BJ (cell line): ENCODE measurements around the gene BCKDHA. TPM values are rescaled to one million over a fixed set of nuclear protein-coding genes. Genes with fewer than 3 reads are reported as not detected.

Experiments
- CTCF ChIA-PET: fragments of 350-600 bp; formaldehyde crosslinking; extraction: SDS; loops from one replicate; lab custom pipeline; 2021; ENCODE audit warnings: antibody characterized with exemption, inconsistent platforms; lab: Yijun Ruan, JAX
- POLR2A ChIA-PET: fragments of 300-600 bp; sonication (Branson Sonifier 250); formaldehyde crosslinking; extraction: SDS; loops from one replicate; lab custom pipeline; 2021; ENCODE audit warnings: antibody characterized with exemption; lab: Charles Lee
- DNase-seq: peaks from one replicate; pipeline ENCODE4 v3.0.0-alpha.2; 2011; ENCODE audit warnings: low read depth
- H3K27me3 ChIP-seq: 2 replicates; pipeline ENCODE4 v1.6.0; 2011; ENCODE audit warnings: low read length; ENCODE audit not compliant: control insufficient read depth, insufficient read depth
- H3K36me3 ChIP-seq: 2 replicates; pipeline ENCODE4 v1.5.1; 2011; ENCODE audit warnings: low read length; ENCODE audit not compliant: control insufficient read depth, insufficient read depth
- H3K4me3 ChIP-seq: 2 replicates; pipeline ENCODE4 v1.5.1; 2011; ENCODE audit warnings: low read depth, mild to moderate bottlenecking, control low read depth, low read length
- CTCF ChIP-seq: IDR thresholded peaks from 2 replicates; pipeline ENCODE4 v1.5.1; 2011; ENCODE audit warnings: low read depth, mild to moderate bottlenecking, control low read depth, inconsistent platforms, low read length, moderate library complexity; ENCODE audit not compliant: insufficient read depth
- polyA plus RNA-seq: library from polyadenylated mRNA; depleted of rRNA; stranded (reverse); fragments of >200 nt; gene quantifications from 2 replicates; pipeline ENCODE4 v1.2.3, GENCODE V29; 2011

Gene BCKDHA
- polyA plus RNA-seq, 1 experiment, result 24.2 TPM

DNA sequence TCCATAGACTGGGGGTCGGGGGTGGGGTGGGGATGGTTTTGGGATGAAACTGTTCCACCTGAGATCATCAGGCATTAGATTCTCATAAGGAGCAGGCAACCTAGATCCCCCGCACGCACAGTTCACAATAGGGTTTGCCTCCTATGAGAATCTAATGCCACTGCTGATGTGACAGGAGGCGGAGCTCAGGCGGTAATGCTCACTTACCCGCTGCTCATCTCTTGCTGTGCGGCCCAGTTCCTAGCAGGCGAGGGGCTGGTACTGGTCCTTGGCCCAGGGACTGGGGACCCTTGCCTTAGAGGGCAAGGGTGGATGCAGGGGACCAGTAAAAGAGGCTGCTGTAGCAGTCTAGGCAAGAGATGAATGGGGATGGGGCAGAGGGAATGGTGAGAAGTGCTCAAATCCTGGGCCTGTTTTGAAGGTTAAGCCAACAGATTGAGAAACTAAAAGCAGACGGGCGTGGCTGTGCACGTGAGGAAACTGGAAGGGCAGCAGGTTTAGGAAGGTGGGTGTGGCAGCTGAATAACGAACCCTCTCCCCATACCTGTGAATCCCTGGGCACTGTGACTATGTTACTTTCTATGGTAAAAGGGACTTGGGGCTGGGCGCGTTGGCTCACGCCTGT is 43.8 kb downstream of the BCKDHA start:
- H3K4me3 ChIP-seq, result no peak overlapping the region
- no peaks in the 10 kb centered on the region for H3K27me3 ChIP-seq
- no peak for DNase-seq
- TF ChIP-seq CTCF, result no peak
- ChIA-PET CTCF (interaction anchor here (4.4 to 14.7 kb wide), 2 partner anchors 8 to 127 kb away, joined by 32 to 205 read pairs; no protein-coding TSS in a partner anchor), POLR2A (no interaction called here)
- no peaks in the 10 kb centered on the region for H3K36me3 ChIP-seq

GRCh38 chr19:41442473-41443355 is 45.1 kb downstream of the BCKDHA start, which contains the start of gene ERICH4:
Gene ERICH4 (plus strand): TSS chr19:41443156. CDS start chr19:41443170, 14 bp downstream.
- ChIA-PET CTCF (interaction anchor here (0.7 to 14.7 kb wide), 2 partner anchors 97 to 126 kb away, joined by 3 to 205 read pairs; no protein-coding TSS in a partner anchor), POLR2A (no interaction called here)
- no peak for DNase-seq
- no peak for TF ChIP-seq CTCF
- H3K27me3 ChIP-seq, result peaks cover 3% of the 10 kb centered on the region; the same call in 1 of the 2 replicates
- no peak within 1 kb of the TSS for H3K4me3 ChIP-seq
- no peaks in the 10 kb centered on the region for H3K36me3 ChIP-seq

GRCh38 chr19:41443813-41444455 is 46.3 kb downstream of the BCKDHA start:
- POLR2A ChIA-PET, result no interaction called here
- Histone ChIP-seq H3K4me3 (no peak overlapping the region), H3K27me3 (peaks cover 3% of the 10 kb centered on the region; the same call in 1 of the 2 replicates), H3K36me3 (no peaks in the 10 kb centered on the region)
- TF ChIP-seq CTCF, result no peak
- CTCF ChIA-PET, result interaction anchor here (14.7 kb wide), 1 partner anchor 125 kb away, joined by 205 read pairs; no protein-coding TSS in a partner anchor
- DNase-seq, result no peak

DNA sequence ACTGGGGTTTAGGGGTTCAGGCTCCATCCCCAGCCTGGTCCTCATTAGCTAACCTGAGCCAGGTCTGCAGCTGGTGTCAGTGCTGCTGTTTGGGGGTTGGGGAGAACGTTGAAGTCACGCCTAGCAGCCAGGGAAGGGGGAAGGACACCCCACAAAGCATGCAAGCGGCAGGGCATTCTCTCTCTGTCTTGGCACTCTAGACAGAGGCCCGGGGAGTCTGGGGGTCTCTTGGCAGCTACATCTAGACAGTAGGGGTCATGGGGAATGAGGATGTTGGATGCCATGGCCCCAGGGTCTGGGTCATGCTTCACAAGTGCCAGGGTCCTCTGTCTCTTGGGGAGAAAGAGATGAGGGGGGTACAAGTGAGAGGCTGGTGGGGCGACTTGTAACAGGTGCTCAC is 48.0 kb downstream of the BCKDHA start:
- no peak overlapping the region for H3K4me3 ChIP-seq
- CTCF ChIA-PET, result interaction anchor here (14.7 kb wide), 1 partner anchor 123 kb away, joined by 205 read pairs; no protein-coding TSS in a partner anchor

More for the DNA sequence above, 48.0 kb downstream of the BCKDHA start:
- no peak for TF ChIP-seq CTCF
- POLR2A ChIA-PET, result no interaction called here
- Histone ChIP-seq H3K27me3 (peaks cover 3% of the 10 kb centered on the region; the same call in 1 of the 2 replicates), H3K36me3 (no peaks in the 10 kb centered on the region)
- no peak for DNase-seq
